LNCAP (cell line): ENCODE measurements around the gene RNU5D-1.

Experiments
- CTCF ChIP-seq: fragments of 450-650 bp; IDR thresholded peaks from 2 replicates; pipeline ENCODE4 v1.5.1; 2017; ENCODE audit warnings: mild to moderate bottlenecking

Gene RNU5D-1

GRCh38 chr1:44694863-44695478, 36.0 kb downstream of the RNU5D-1 start:
- TF ChIP-seq CTCF: no peak

- no peak for TF ChIP-seq CTCF
Measured at GRCh38 chr1:44693900-44694299, 37.1 kb downstream of the RNU5D-1 start.

- TF ChIP-seq CTCF: no peak
Measured at GRCh38 chr1:44693159-44693558, 37.8 kb downstream of the RNU5D-1 start.

GRCh38 chr1:44689447-44689765, 41.6 kb downstream of the RNU5D-1 start:
- no peak for TF ChIP-seq CTCF

- no peak for TF ChIP-seq CTCF
Measured at GRCh38 chr1:44688760-44689446, 42.1 kb downstream of the RNU5D-1 start.

GRCh38 chr1:44685881-44686280, 45.1 kb downstream of the RNU5D-1 start:
- no peak for TF ChIP-seq CTCF

- no peak for TF ChIP-seq CTCF
Measured at GRCh38 chr1:44685218-44685617, 45.8 kb downstream of the RNU5D-1 start.

- no peak for TF ChIP-seq CTCF
Measured at GRCh38 chr1:44684525-44684924, 46.4 kb downstream of the RNU5D-1 start.
